Activated T-cell treated with anti-CD3 and anti-CD28 coated beads, Interleukin-2, amount 50 U/mL, for 1 hour (primary cell): ENCODE data around the gene S100A10.

Source experiments
- DNase-seq: peaks from one replicate; pipeline ENCODE4 v3.0.0-alpha.2; 2020

The S100A10 gene

GRCh38 chr1:151985768-151986167 is 7.9 kb downstream of the S100A10 start:
- no peak for DNase-seq

- no peak for DNase-seq
Measured at GRCh38 chr1:151985270-151985669, 8.4 kb downstream of the S100A10 start.

- no peak for DNase-seq
Measured at GRCh38 chr1:151984313-151984956, 9.2 kb downstream of the S100A10 start.

GRCh38 chr1:151982300-151983005 is 11.2 kb downstream of the S100A10 start:
- DNase-seq: no peak

- DNase-seq: no peak
Measured at GRCh38 chr1:151981178-151981525, 12.5 kb downstream of the S100A10 start.

- DNase-seq: no peak
Measured at GRCh38 chr1:151980287-151981177, 13.1 kb downstream of the S100A10 start.

- no peak for DNase-seq
Measured at GRCh38 chr1:151978922-151979321, 14.7 kb downstream of the S100A10 start.

GRCh38 chr1:151977662-151978230 is 15.9 kb downstream of the S100A10 start:
- DNase-seq: no peak

GRCh38 chr1:151976858-151977257 is 16.8 kb downstream of the S100A10 start:
- DNase-seq: no peak

- DNase-seq: no peak
Measured at GRCh38 chr1:151976015-151976343, 17.7 kb downstream of the S100A10 start.

GRCh38 chr1:151975311-151976014 is 18.2 kb downstream of the S100A10 start:
- no peak for DNase-seq

GRCh38 chr1:151972542-151973248 is 21.0 kb downstream of the S100A10 start:
- DNase-seq: no peak

- no peak for DNase-seq
Measured at GRCh38 chr1:151970626-151971025, 23.0 kb downstream of the S100A10 start.

- DNase-seq: no peak
Measured at GRCh38 chr1:151970128-151970527, 23.5 kb downstream of the S100A10 start.

GRCh38 chr1:151968791-151969399 is 24.8 kb downstream of the S100A10 start:
- DNase-seq: no peak

- peak; percentile 53 for DNase-seq
Measured at GRCh38 chr1:151968058-151968457, 25.6 kb downstream of the S100A10 start.

GRCh38 chr1:151967091-151967490 is 26.6 kb downstream of the S100A10 start:
- no peak for DNase-seq

- DNase-seq: no peak
Measured at GRCh38 chr1:151966061-151966460, 27.6 kb downstream of the S100A10 start.

GRCh38 chr1:151964510-151964909 is 29.1 kb downstream of the S100A10 start:
- no peak for DNase-seq

GRCh38 chr1:151963288-151963687 is 30.4 kb downstream of the S100A10 start:
- no peak for DNase-seq

- DNase-seq: no peak
Measured at GRCh38 chr1:151961833-151962232, 31.8 kb downstream of the S100A10 start.
